HG02759 (cell line): ENCODE measurements around the gene EFCAB11.
"Not testable (repeated sequence)": the region's sequence is repeated elsewhere in the genome, so short reads cannot be mapped to it uniquely, and the experiment has no call there.

Source experiments
- ATAC-seq: cut with Tn5 transposase; IDR thresholded peaks from one replicate; pipeline ENCODE4 v1.9.1; 2021; ENCODE audit warnings: mild to moderate bottlenecking, moderate library complexity; ENCODE audit not compliant: unreplicated experiment

EFCAB11 gene

GRCh38 chr14:89912221-89912620, 42.3 kb downstream of the EFCAB11 start:
- ATAC-seq = no peak

GRCh38 chr14:89911010-89911919, 43.3 kb downstream of the EFCAB11 start:
- ATAC-seq = no peak

- ATAC-seq = no peak
These were observed 43.9 kb downstream of the EFCAB11 start for GRCh38 chr14:89910691-89911009.

GRCh38 chr14:89909586-89909985, 44.9 kb downstream of the EFCAB11 start:
- no peak for ATAC-seq

- ATAC-seq = no peak
These were observed 45.6 kb downstream of the EFCAB11 start for GRCh38 chr14:89908712-89909450.

- ATAC-seq = no peak
These were observed 46.9 kb downstream of the EFCAB11 start for GRCh38 chr14:89907655-89908054.

GRCh38 chr14:89906000-89906399, 48.5 kb downstream of the EFCAB11 start:
- no peak for ATAC-seq

GRCh38 chr14:89903340-89903952, 51.1 kb downstream of the EFCAB11 start:
- no peak for ATAC-seq

GRCh38 chr14:89902881-89903280, 51.6 kb downstream of the EFCAB11 start:
- no peak for ATAC-seq

GRCh38 chr14:89900802-89901201, 53.7 kb downstream of the EFCAB11 start:
- no peak for ATAC-seq

- no peak for ATAC-seq
These were observed 54.4 kb downstream of the EFCAB11 start for GRCh38 chr14:89899917-89900663.

GRCh38 chr14:89899291-89899690, 55.2 kb downstream of the EFCAB11 start:
- no peak for ATAC-seq

GRCh38 chr14:89893388-89893787, 61.1 kb downstream of the EFCAB11 start:
- ATAC-seq = not testable (repeated sequence)

GRCh38 chr14:89892953-89893352, 61.6 kb downstream of the EFCAB11 start:
- no peak for ATAC-seq

GRCh38 chr14:89891721-89892120, 62.8 kb downstream of the EFCAB11 start:
- ATAC-seq = not testable (repeated sequence)

GRCh38 chr14:89891055-89891454, 63.5 kb downstream of the EFCAB11 start:
- ATAC-seq = no peak

- no peak for ATAC-seq
These were observed 63.9 kb downstream of the EFCAB11 start for GRCh38 chr14:89890589-89890988.

- ATAC-seq = no peak
These were observed 64.9 kb downstream of the EFCAB11 start for GRCh38 chr14:89889626-89890025.

GRCh38 chr14:89884761-89885160, 69.8 kb downstream of the EFCAB11 start:
- ATAC-seq = no peak

- ATAC-seq = no peak
These were observed 72.7 kb downstream of the EFCAB11 start for GRCh38 chr14:89881839-89882238.

GRCh38 chr14:89874091-89874490, 80.4 kb downstream of the EFCAB11 start:
- not testable (repeated sequence) for ATAC-seq
